IPS DF 19.7 (cell line): ENCODE results near the gene PIP5K1C.
"Not testable (repeated sequence)": the region's sequence is repeated elsewhere in the genome, so short reads cannot be mapped to it uniquely, and the experiment has no call there.

Experiments
- DNase-seq: peaks from one replicate; pipeline ENCODE4 v3.0.0-alpha.2; 2013; ENCODE audit warnings: low read depth, low spot score

The PIP5K1C gene

GRCh38 chr19:3645726-3646125, 54.5 kb downstream of the PIP5K1C start:
- DNase-seq: no peak

- no peak for DNase-seq
Observed at GRCh38 chr19:3645067-3645396, 55.2 kb downstream of the PIP5K1C start.

- DNase-seq: no peak
Observed at GRCh38 chr19:3644351-3645066, 55.8 kb downstream of the PIP5K1C start.

GRCh38 chr19:3643674-3644313, 56.5 kb downstream of the PIP5K1C start:
- no peak for DNase-seq

- no peak for DNase-seq
Observed at GRCh38 chr19:3642987-3643673, 57.1 kb downstream of the PIP5K1C start.

GRCh38 chr19:3642296-3642695, 58.0 kb downstream of the PIP5K1C start:
- DNase-seq: no peak

- no peak for DNase-seq
Observed at GRCh38 chr19:3641515-3642269, 58.6 kb downstream of the PIP5K1C start.

GRCh38 chr19:3639479-3639878, 60.8 kb downstream of the PIP5K1C start:
- DNase-seq: no peak

- no peak for DNase-seq
Observed at GRCh38 chr19:3638208-3639193, 61.8 kb downstream of the PIP5K1C start.

- no peak for DNase-seq
Observed at GRCh38 chr19:3637621-3638020, 62.6 kb downstream of the PIP5K1C start.

- no peak for DNase-seq
Observed at GRCh38 chr19:3636962-3637361, 63.3 kb downstream of the PIP5K1C start.

GRCh38 chr19:3636506-3636905, 63.8 kb downstream of the PIP5K1C start:
- DNase-seq: no peak

- DNase-seq: no peak
Observed at GRCh38 chr19:3634496-3635045, 65.7 kb downstream of the PIP5K1C start.

- DNase-seq: no peak
Observed at GRCh38 chr19:3633559-3633988, 66.7 kb downstream of the PIP5K1C start.

GRCh38 chr19:3632739-3633558, 67.3 kb downstream of the PIP5K1C start:
- no peak for DNase-seq

- DNase-seq: no peak
Observed at GRCh38 chr19:3632098-3632497, 68.2 kb downstream of the PIP5K1C start.

GRCh38 chr19:3631053-3631861, 69.0 kb downstream of the PIP5K1C start:
- no peak for DNase-seq

- not testable (repeated sequence) for DNase-seq
Observed at GRCh38 chr19:3628766-3629165, 71.5 kb downstream of the PIP5K1C start.

- DNase-seq: no peak
Observed at GRCh38 chr19:3627351-3627723, 72.9 kb downstream of the PIP5K1C start.
